ENCODE results near the gene APBA1.

The APBA1 gene

DNA sequence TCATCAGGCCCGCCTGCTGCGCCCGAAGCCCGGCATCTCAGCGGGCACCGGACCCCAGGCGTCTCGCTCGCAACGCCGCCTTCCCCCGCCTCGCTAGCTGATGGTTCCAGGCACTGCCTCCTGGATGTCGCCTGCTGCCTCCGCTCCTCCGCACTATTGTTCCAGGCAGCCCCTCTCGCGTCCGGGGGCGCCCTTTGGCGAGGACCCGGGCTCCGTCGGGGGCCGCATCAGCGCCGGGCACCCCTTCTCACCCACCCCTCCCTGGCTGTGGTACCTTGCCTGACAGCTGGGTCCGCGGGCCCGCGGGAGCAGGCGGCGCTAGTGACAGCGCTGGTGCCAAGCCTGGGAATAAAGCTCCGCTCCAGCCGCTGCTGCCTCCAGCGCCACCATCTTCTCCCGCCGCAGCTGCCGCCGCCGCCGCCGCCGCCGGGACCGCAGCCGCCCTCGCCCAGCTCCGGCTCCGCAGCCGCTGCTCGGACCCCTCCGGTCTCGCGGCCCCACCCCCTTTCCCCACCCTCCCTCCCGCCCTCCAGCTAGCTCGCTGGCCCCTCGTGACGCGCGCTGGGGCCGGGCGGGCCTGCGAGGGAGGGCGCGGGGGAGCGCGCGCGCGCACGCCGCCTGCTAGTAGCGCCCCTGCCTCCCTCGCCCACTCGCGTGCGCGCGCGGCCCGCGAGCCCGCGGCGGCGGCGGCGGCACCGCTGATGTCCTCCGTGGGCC lies at the start of gene APBA1:
TSS of gene APBA1 (minus strand) at position 493 of the 717 bp plus-strand sequence.
- DNase-seq = peak; percentile 48 to 65

DNA sequence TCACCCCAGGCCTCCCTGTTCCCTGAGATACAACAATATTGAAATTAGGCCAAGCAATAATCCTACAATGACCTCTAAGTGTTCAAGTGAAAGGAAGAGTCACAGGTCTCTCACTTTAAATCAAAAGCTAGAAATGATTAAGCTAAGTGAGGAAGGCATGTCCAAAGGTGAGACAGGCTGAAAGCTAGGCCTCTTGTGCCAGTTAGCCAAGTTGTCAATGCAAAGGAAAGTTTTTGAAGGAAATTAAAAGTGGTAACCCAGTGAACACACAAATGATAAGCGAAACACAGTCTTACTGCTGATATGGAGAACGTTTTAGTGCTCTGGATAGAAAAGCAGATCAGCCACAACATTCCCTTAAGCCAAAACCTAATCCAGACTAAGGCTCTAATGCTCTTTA lies 47.8 kb upstream of the APBA1 start:
- DNase-seq = no peak

DNA sequence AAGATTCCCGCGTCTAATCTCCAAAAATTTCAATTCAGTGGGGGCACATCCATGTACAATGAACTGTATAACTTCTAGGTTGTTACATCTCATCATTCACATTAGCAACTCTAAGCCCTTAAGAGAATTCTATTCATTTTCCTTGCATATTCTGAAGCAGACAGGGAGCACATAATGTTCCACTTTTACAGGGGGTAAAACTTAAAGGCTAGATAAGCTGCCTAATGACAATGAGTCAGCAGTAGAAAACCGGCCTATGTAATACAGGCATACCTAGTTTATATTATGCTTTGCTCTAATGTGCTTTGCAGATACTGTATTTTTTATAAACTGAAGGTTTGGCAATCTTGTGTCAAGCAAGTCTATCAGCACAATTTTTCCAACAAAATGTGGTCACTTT lies 47.2 kb upstream of the APBA1 start:
- no peak for DNase-seq

DNA sequence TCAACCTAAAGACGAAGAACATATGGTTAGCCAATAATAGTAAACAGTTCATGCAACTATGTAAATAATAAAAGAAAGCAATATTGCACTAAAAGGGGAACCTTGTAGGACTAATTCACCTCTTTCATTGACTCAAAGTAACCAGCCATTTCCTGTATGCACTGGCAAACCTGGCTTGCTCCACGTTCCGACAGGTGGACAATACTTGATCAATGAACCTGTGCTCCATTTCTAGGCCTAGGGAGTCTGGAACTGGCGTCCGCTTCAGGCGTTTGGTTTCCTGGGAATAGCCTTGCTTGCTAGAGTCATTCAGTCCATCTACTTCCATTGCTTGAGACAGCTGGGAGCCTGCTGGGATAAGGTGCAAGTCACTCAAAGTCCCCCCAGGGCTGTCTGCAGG lies 46.0 kb upstream of the APBA1 start:
- DNase-seq = no peak

DNA sequence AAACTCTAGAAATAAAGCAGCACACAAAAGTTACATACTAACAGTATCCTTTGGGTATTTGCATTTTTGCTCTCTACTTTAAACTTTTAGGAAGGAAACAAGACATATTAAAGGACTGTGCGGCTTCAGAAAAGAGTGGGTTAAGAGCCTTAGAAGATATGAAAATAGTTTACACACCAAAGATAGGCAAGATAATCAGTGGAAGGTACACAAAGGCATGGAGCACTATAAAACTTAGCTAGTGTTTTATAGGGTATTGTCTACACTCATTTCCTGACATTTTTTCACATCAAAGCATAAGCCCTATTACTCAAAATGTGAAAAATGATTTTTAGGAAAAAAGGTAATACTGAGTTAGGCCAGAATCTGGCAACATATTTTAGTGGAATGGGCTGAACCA lies 43.7 kb upstream of the APBA1 start:
- no peak for DNase-seq

DNA sequence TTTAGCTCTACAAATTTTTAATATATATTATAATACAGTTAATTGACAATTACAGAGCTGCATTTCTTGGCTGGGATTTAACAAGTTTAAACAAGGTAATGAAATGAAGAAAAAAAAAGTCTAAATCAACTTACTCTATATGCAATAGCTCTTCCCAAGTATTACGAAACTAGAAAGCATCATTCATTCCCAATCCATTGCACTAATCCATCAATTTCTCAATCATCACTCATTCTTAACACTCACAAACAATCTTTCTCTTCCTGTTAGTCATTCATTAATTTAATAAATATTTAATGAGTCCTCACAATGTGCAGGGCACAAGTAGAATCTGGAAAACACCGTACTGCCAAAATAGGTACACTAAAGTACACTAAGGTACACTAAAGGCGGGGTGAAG lies 42.9 kb upstream of the APBA1 start:
- no peak for DNase-seq

DNA sequence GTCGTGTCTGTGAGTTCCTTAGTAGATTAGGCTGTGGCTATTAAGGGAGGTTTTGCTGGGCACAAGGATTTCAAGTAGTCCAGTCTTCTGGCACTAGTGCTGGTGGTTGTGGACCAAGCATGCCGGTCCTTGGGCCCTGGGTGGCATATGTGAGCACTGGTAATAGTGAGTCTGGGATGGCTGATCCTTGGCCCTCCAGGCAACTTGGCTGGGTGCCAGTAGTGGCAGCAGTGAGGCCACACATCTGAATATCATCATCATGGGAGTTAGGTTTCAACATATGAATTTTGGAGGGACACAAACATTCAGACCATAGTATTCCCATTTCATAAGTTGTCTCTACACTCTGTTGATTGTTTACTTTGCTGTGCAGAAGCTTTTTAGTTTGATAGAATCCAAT lies 25.3 kb upstream of the APBA1 start:
- DNase-seq = no peak

DNA sequence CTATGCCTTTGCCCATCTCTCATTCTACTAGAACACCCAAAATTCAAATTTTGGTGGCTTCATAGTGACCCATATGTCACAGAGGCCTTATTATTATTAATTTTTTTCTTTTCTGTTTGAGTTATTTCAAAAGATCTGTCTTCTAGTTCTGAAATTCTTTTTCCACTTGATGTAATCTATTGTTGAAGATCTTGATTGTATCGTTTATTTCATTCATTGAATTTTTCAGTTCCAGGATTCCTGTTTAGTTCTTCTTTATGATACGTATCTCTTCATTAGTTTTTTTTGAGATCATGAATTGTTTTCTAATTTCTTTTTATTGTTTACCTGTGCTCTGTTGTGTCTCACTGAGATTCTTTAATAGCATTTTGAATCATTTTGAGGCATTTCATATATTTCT lies 24.6 kb upstream of the APBA1 start:
- DNase-seq = no peak

DNA sequence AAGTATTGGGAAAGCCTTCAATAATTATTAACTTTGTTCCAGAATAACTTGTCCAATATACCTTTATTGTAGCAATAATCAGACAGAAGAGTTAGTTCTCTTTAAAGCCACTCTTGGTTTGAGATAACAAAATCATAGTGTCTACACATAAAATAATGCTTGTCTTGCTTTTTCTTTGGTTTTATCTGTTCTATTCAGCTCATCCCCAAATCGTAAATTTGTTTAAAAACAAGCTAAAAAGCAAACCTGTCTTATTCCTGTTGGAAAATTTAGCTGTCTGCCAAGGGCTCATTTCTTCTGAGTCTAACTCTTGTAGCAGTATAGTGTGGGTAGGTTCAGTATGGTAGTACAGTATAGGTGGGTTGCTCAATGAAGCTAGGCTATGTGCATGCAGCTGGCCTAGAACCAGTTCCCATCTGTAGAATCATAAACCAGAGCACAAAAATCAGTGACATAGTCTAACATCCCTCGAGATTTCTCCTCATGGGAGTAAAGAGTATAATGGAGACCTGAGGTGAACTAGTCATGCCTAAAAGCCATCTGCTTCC lies 17.9 kb upstream of the APBA1 start:
- no peak for DNase-seq

DNA sequence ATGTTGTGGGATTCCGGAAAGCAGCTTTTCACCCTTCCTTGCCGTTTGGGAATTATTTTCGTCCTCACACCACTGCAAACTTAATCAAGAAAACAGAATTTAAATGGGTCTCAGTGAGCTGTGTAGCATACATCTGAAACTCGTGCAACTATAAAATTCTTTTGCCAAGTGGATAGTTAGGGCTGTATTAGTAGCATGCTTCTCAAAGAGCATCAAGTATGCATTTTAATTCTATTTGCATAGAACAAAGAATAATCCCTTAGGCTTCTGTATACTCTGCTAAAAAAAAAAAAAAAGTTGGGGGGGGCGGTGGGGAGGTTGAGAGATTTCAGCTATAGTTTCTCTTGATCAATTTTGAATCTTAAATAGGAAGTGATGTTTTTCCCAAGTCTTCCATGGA lies 11.8 kb upstream of the APBA1 start:
- DNase-seq = no peak

DNA sequence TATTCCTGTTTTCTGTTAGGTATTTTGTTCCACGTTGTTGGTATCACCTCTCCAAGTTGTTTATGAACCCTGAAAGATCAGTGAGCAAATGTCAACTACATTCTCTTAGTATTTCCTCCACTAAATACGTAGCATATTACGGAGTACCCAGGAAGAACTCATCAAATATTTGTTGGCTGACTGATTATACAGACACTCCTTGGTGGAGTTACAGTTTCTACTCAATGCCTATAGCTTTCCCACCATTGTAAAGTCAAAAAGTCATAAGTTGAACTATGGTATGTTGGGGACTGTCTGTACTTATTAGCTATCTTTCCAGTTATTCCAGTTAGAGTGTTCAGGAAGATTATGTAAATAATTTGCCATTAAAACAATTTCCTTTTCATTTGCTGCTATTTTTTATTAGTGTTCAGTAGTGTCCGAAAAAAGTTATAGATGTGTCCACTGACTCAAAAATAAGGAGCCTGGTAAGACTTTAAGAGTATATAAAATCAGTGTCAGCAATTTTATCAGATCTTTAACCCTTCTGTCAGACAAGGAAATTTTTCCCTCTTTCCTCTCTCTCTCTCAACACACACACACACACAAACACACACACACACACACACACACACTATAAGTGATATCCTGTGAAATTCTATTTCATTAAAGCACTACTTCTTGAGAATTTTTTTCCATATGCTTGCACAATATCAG lies 6.8 kb upstream of the APBA1 start:
- no peak for DNase-seq

DNA sequence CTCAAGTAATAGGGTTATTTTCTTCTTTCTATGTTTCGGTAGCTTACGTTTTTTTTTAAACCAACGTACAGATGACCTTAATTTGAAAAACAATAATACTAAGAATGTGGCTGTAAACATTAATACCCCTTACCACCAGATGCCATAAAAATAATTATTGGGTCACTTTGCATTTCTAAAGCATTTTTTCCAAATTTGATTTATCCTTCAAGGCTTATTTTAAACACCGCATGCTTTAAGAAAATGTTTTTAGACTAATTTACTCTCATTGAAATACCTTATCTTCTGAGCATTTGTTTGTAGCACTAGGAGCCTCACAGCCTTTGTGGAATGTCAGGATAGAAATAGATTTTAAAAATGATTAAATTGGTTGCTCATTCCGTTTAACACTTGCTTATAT lies 5.8 kb upstream of the APBA1 start:
- no peak for DNase-seq

DNA sequence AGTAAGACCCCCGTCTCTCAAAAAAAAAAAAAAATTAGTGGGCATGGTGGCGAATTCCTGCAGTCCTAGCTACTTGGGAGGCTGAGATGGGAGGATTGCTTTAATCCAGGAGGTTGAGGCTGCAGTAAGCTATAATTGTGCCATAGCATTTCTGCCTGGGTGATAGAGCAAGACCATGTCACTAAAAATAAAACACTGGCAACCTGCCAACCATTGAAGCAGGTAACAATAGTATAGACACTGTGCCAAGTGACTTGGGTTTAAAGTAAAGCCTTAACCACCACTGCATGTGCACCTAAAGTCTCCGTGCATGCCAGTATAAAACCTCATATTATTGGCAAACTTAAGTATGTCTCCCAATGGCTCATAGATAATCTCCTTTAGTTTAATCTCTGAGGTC lies 3.4 kb upstream of the APBA1 start:
- no peak for DNase-seq

DNA sequence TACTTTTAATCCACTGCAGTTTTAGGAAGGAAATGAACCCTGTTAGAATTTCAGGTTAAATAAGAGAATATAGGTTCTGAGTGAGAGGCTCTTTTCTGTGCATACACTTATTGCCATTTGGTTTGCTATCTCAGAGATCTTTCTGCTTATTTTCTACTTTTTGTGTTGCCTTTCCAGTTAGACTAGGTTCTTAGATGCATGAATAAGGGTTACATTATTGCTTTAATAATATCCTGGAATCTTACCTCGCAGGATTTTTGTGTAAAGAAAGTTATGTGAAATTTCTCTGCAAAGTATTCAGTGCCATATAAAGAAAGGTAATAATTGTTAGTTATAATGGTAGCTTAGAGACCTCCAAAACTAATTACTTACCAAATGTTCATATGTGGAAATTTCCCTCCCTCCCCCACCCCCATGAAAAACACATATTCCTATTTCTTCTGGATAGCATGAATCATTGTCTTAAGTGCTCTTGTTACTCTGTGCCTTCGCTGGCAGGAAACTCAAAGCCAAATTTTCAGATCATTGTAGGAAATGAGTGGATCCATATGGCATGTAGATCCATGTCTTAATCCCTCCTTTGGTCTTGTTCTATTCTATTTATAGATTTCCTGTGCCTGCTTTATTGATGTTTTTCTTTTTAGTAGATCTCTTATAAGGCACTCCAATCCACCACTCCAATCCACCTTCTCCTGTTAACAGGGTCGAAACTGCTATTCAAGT lies 2.7 kb upstream of the APBA1 start:
- DNase-seq = no peak

DNA sequence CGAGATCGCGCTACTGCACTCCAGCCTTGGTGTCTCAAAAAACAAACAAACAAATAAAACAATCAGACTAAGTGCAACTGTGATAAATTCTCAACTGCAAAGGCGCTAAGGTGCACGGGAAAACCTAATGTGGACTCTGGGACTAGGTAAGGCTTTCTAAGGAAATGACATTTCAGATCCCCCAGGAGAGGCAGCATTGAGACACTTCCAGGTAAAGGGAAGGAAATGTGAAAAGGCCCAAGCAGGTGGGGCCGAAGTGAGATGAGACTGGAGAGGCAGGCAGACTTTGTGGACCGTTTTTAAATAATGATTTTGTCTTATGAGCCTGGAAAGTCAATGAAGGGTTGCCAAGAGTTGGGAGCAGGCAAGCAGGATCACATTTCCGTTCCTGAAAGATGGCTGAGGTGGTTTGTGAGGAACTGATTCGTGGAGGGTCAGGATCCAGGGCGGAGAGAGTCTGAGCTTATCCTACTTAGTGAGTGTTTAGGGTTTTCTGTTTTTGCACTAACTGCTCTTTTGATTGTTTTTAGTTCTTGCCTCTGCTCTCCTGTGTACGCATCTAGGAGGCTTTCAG lies 2.0 kb upstream of the APBA1 start:
- DNase-seq = no peak

DNA sequence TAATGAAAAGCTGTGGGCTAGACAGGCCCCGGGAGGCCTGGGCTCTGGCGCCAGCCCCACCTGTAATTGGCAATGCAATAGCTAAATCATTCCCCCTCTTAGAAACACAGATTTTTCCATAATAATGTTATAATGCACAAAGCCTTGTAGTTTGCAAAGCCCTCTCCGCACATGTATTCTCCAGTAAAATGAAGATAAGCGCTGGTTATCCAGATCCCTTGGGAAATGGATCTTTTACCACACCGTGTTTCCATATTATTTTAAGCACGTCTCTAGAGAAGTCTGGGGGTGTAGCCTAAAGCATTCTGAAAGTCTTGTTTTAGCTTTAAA lies 1.1 kb upstream of the APBA1 start:
- DNase-seq = no peak

DNA sequence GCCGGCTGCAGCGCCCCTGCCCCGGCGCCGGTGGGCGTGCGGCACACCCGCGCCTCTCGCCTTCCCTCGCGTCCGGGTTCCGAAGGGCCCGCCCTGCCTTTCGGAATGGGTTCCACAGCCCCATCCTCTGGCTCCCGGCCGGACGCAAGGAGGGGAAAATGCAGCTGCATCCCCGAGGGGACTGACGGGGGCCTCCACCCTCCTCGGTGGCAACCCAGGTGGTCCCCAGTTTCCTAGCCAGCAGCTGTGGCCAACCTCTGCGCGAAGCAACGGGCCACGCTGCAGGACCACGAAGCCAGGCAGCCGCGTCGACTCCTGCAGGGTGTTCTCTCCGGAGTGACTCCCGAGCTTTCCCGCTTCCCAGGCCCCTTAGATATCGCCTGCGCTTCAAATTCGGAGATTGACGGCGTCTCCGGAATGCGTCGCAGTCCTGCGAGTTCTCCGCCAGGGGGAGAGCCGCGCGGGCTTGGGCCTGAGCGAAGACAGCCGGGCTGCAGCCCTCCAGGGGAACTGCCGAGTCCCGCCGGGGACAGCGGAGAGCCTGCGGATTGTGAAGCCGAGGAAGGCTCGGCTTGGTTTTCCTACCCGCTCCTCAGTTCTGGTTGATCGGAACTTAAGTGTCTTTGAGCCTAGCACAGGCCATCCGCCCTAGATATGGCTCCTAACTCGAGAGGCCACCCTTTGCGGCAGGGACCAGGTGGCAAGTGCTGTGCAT lies 582 bp upstream of the APBA1 start:
- peak; percentile 77 to 86 for DNase-seq

DNA sequence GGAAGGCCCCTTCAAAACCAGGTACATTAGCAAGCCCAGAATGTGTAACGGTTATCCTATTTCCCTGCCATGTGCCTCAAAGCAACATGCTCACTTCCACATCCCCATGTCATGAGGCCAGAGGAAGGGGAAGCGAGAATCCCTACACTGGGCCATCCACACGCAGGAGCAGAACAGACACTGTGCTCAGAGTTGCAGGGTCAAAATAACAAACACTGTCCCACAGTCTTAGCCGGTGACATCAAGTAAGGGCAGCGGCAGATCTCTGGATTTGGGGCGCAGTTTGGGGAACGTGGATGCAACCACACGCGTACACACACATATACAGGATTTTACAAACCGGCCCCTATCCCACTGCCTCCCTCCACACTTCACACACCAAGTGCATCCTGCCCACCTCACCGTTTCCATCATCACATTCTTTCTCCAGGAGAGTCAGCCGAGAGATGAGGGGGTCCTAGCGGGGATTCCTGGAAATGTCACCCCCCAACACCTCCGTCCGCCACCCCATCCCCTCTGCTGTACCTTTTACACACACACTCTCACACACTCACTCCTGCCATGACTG lies 776 bp downstream of the APBA1 start:
- DNase-seq = no peak

DNA sequence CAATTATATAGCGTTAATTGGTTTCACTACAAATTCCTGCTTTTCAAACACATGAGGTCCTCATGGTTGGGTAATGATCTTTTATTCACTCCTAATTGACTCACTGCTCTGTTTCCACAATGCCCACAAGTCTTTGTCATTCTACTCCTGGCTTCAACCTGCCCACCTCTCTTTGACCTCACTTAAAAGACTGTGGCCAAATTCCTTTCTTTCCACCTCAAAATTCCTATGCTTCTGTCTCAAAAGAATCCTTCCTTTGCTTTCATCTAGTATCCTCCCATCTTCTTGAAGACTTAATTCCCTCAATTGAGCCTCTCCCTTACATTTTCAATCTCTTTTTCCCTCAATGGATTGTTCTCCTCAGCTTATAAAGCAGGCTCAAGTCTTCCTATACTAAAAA lies 4.9 kb downstream of the APBA1 start:
- DNase-seq = no peak

DNA sequence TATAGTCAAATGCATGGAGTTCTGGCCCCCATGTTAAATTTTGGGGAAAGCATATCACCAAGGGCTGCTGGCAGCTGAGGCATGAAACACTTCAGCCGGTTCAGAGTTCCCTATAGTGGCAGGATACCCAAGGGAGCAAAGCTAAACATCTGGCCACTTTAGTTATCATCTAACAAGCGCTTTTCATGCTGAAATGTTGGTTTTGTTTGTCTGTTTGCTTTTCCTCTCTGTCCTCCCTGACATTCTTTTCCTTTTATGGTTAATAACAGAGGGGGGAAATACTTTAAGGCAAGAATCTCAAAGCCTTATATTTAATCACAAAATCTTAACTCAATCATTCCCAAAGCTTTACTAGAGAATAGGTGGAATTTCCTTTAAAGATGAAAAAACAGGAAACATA lies 11.9 kb downstream of the APBA1 start:
- DNase-seq = peak in 1 of 2 experiments; percentile 3

DNA sequence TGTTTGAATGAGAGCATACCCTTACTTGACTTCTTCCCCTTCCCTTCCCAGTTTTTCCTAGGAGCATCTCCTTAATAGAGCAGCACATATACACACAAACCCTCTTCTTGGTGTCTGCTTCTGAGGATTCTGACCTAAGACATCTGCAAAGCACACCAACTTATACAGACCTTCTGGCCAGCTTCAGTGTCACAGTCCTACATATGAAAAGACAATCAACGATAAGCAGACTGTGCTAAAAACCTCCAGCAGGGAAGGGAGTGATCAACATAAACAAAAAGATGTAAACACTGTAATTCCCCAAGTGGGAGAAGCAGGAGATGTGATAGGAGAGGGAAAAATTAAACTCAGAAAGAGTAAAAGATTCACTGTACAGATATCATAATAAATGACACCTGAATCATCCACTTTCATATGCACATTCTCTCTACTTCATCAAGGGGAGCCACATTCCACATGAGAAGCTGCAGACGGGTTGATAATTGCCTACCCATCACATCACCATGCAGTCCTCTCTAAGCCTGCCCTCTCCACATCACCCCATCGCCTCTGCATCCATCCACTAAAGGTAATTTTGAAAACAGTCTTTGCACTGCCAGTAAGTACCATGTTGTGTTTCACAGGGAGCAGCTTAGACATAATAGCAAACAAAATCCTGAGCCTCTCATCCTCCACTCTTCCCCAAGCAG lies 13.0 kb downstream of the APBA1 start:
- DNase-seq = no peak

DNA sequence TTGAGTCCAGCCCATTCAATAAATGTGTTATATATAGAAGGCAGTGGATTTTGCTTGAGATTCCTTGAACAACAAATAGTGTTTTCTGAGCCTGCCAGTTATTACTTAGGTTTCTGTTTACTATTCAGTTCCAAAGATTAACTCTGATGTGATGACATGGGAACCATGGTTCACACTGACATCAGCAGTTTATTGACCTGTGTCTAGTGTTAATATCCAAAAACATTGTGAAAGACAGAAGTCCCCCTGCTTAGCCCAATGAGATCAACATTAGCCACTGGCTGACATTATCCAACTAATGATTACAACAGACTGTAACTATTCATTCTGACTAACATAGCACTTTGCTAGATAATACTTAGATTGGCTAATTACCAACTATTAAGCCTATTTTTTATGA lies 14.9 kb downstream of the APBA1 start:
- DNase-seq = no peak
